T47D (cell line): ENCODE data around the gene TMEM89.

ENCODE experiments used
- DNase-seq, 2 experiments: peaks; one replicate each; pipeline versions ENCODE4 v3.0.0 to v3.0.0-alpha.2; 2011 to 2012; ENCODE audit warnings: low read depth in 1 of 2, low spot score in 1 of 2
- JUND ChIP-seq: IDR thresholded peaks from 2 replicates; pipeline ENCODE4 v1.6.1; 2012; ENCODE audit warnings: low read depth
- in situ Hi-C: cut with HindIII; loops from 2 replicates; pipeline ENCODE4 v1.10.0; 2016; ENCODE audit warnings: low sequenced_read_pairs, low pct_unique_long_range_greater_than_20kb

Gene TMEM89

DNA sequence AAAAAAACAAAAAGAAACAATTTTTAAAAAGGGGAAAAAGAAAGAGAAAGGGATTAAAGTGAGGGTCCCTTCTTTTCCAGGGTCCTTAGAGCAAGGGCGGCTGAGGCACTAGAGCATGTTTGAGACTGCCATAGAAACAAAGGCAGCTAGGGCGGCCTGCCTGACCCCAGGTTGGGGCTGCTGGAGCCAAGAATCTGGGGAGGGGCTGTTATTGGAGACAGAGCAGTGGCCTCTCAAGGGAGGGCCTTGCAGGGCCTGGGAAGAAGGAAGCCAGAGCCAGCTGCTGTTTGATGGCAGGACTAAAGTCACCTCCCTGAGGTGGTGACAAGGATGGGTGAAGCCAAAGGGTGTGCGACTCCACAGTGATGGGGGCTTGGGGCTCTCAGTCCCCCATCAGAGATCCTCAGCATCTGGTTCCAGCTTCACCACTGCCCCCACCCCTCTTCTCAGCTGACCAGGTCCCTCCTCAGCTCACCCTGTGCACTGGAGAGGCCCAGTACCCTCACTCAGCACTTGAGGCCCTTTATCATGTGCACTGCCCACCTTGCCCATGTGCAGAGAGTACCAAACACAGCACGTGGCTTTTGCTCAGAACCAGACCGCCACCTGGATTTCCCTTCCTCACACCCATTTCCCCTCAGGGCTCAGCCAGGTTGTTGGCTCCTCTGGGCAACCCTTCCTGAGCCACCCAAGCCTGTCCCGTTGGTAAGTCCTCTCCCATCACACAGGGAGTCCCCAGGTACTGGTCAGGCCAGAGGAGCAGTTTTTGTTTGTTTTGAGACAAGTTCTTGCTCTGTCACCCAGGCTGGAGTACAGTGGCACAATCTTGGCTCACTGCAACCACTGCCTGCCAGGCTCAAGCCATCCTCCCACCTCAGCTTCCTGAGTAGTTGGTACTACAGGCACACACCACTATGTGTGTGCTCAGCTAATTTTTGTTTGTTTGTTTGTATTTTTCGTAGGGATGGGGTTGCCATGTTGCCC is 1.7 kb downstream of the TMEM89 start:
- in situ Hi-C loops = no loop called here
- TF ChIP-seq JUND = no peak
- DNase-seq = peak in 1 of 2 experiments; percentile 77

DNA sequence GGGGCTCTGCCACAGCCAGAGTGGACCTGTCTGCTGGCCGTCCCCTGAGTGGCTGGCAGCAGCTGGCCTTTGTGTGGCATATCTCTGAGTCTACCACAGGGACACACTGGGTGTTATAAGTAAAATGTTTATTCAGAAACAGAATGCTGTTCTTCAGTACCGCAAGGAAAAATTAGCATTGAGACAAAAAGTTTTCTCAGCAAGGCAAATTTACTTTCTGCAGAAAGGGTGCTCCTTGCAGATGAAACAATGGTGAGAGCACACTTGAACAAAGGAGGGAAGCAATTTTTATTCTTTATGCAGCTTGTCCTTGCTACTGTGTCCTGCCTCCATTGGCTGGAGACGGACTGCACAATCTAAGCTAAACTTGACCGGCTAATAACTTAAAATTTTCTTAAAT is 4.0 kb downstream of the TMEM89 start:
- no peak for TF ChIP-seq JUND
- in situ Hi-C loops = no loop called here
- DNase-seq = no peak

GRCh38 chr3:48614044-48614443 is 7.5 kb downstream of the TMEM89 start:
- DNase-seq = no peak
- TF ChIP-seq JUND = no peak
- in situ Hi-C loops = no loop called here

DNA sequence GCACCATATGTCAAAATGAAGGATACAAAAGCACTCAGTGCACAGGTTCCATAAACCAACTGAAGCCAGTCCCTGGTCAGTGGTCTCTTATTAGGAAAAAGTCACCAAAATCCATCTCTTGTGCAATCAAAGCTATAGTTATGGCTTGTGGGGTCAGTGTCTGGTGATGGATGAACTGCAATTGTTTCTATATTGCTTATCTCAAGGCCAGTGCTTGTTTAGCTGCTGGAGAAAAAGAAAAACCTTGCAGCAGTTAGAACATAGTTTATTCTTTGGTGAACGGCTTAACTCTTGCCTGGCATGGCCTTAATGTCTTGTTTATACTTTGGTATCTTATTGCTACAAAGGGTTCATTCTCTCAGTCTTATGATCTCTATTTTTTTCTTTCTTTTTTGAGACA is 9.3 kb downstream of the TMEM89 start:
- no peak for TF ChIP-seq JUND
- in situ Hi-C loops = no loop called here
- DNase-seq = no peak

GRCh38 chr3:48609088-48610005 is 12.2 kb downstream of the TMEM89 start, which contains the start of gene UQCRC1:
Gene UQCRC1, minus strand, starts transcription at chr3:48609646. Its CDS starts 26 bp downstream, at chr3:48609620.
- peak; percentile 80 to 92 for DNase-seq
- TF ChIP-seq JUND = no peak
- in situ Hi-C loops = no loop called here

DNA sequence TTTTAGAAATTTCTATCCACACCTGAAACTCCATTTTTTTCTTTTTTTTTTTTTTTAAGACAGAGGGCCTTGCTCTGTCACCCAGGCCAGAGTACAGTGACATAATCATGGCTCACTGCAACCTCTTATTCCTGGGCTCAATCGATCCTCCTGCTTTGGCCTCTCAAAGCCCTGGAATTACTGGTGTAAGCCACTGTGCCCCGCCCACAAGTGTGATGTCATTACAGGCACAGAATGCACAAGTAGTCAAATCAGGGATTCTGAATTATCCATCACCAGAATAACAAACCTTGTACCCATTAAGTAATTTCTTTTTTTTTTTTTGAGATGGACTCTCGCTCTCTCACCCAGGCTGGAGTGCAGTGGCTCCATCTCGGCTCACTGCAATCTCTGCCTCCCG is 14.1 kb downstream of the TMEM89 start:
- in situ Hi-C loops = no loop called here
- TF ChIP-seq JUND = no peak
- DNase-seq = no peak

DNA sequence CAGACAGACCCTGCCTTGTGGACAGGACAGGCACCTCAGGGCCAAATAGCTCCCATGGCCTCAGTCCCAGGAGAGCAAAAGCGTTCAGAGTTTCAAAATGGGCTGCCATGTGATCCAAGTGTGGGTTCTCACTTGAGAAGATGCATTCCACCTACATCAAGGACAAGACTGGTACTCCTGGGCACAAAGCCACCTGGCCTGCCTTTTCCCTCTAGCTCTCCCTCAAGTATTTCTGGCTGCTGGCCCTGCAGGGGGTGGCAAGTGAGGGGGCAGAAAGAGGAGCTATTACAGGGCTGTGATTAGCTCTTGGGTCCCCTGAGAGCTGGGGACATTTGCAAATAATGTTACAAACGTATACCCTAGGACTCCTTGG is 20.0 kb downstream of the TMEM89 start:
- DNase-seq = no peak
- in situ Hi-C loops = no loop called here
- TF ChIP-seq JUND = no peak

DNA sequence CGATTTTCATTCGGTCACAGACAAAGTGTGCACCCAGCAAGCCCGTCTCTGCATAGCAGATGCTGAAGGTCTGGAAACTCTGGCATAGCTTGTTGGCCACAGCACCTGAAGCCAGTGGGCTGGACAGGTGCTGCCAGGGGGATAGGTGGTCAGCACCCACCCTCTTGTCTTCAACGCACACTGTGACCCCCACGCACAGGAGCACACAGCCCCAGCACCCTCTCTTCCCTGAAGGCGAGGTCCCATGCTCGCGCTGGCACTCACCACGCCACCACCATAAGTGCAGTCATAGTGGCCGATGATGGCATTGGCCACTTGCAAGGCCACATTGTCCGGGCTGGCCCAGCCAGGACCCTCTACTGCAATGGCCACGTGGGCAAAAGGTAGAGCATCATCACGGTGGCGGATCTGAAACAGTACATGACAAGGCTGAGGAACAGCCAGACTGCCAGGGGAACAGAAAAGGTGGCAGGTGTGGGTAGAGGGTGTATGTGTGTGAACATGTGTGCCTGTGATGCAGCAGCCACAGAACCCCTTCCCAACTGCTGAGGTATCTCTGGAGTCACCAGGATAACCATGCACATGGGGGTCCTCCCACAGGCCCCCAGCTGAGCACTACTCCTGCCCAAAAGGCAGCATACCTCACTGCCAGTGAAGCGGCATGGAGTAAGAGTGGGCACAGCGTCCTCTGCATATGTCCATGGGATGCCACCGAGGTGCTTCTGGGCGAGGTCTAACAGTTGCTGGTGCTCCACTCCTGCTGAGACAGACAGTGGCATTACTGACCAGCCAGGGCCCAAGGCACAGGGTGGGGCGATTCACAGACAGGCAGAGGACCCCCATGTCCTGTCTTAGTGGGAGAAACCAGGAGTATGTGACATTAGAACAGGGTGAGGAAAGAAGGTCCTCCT is 20.6 kb downstream of the TMEM89 start:
- no peak for TF ChIP-seq JUND
- in situ Hi-C loops = no loop called here
- DNase-seq = no peak

DNA sequence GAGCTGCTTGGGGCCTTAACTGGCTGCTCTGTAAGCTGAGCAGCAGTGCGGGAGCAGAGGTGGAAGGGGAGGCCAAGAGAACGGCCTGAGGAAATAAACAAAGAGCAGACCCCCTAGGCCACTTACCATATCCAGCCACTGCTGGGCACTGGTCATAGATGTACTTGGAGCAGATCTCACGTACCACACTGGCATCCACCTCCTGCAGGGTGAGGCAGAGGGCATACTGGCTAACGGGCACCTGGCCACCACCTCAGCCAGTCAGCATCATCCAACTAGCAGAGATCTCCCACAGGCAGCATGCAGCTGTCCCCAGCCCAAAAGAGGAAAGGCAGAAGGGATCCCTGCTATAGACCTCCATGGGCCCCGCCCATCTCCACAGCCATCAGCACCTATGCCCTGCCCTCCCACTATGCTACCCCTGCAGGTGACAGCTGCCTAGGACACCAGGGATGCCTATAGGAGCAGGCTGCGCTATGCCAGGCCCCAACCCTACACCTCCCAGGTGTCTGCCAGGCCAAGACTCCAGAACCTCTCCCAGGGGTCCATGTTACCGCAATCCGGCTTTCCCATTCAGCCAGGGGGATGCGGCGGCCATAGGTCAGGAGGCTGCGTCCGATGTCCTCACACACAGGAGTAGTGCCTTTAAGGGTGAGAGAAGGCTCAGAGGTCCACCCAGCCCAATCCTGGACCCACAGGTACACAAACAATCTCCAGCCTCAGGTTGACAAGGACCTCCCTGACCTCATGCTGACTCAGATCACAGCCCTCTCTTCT is 21.9 kb downstream of the TMEM89 start:
- no peak for DNase-seq
- in situ Hi-C loops = no loop called here
- TF ChIP-seq JUND = no peak

GRCh38 chr3:48599077-48599501 is 22.5 kb downstream of the TMEM89 start:
- DNase-seq = peak; percentile 52 to 92
- in situ Hi-C loops = no loop called here
- no peak for TF ChIP-seq JUND
